HepG2 (cell line): Measurements from ENCODE around the gene C3orf22. TPM values are rescaled to one million over a fixed set of nuclear protein-coding genes. Genes with fewer than 3 reads are reported as not detected.
A peak's percentile ranks its signal among the peaks of the same experiment; 100 is the strongest.

Experiments used
- ATAC-seq: fragments of 200-7000 bp; cut with Tn5 transposase; 3 replicates; pipeline ENCODE4 v1.9.1; 2020; ENCODE audit warnings: mild to moderate bottlenecking, moderate library complexity
- BruUV-seq: library from RNA; stranded (reverse); fragments of 400-500 nt; replicated peaks from 2 replicates; lab custom pipeline; 2021; lab: Mats Ljungman, UMichigan
- CTCF ChIA-PET: fragments of 300-600 bp; formaldehyde crosslinking; extraction: SDS; loops from one replicate; lab custom pipeline; 2021; ENCODE audit warnings: low total read pairs, inconsistent platforms, low intra/inter-chr PET ratio; lab: Yijun Ruan, JAX
- POLR2A ChIA-PET: fragments of 350-600 bp; sonication (Branson Sonifier 250); formaldehyde crosslinking; loops from one replicate; lab custom pipeline; 2020; ENCODE audit warnings: antibody characterized with exemption, inconsistent platforms; lab: Yijun Ruan, JAX
- DNase-seq: peaks from one replicate; pipeline ENCODE4 v3.0.0-alpha.2; 2015; ENCODE audit warnings: low spot score
- FAIRE-seq: peaks from 3 replicates; lab custom pipeline; 2011; peaks lifted over from hg19 to GRCh38; lab: Jason Lieb, UNC
- H2AFZ ChIP-seq: one replicate; pipeline ENCODE4 v1.6.1; 2011; ENCODE audit warnings: low read length, inconsistent platforms
- H3K27ac ChIP-seq: fragments of 300-600 bp; 3 replicates; pipeline ENCODE4 v1.8.0; 2011; ENCODE audit warnings: mixed run types, mild to moderate bottlenecking, mixed read lengths, low read length, inconsistent platforms; ENCODE audit not compliant: insufficient read depth; ENCODE audit errors: extremely low read length
- H3K27me3 ChIP-seq, 2 experiments: fragments of 200-600 bp in 1 of 2; 2 replicates in 1 of 2; 3 replicates in 1 of 2; pipeline versions ENCODE4 v1.6.0 to v1.8.0; 2011; ENCODE audit warnings: low read length in 2 of 2, mild to moderate bottlenecking in 2 of 2, moderate library complexity in 2 of 2, inconsistent platforms in 1 of 2; ENCODE audit not compliant: insufficient read depth in 2 of 2, control insufficient read depth in 1 of 2
- H3K36me3 ChIP-seq, 2 experiments: fragments of 200-600 bp in 1 of 2; replicated peaks in 1 of 2; 2 replicates in 1 of 2; 3 replicates in 1 of 2; pipeline versions ENCODE4 v1.5.1 to v1.8.0; 2011; ENCODE audit warnings: low read length in 2 of 2, inconsistent platforms in 1 of 2; ENCODE audit not compliant: insufficient read depth in 2 of 2, control insufficient read depth in 1 of 2
- H3K4me1 ChIP-seq: 2 replicates; pipeline ENCODE4 v1.5.1; 2012; ENCODE audit warnings: low read length, inconsistent platforms; ENCODE audit not compliant: insufficient read depth
- H3K4me2 ChIP-seq: 2 replicates; pipeline ENCODE4 v1.6.0; 2011; ENCODE audit warnings: low read depth, low read length, inconsistent platforms
- H3K4me3 ChIP-seq, 3 experiments: fragments of 200-600 bp in 1 of 3; sonication (generic), shearing (Covaris generic) in 1 of 3; replicated peaks in 1 of 3; 2 replicates each; pipeline ENCODE4 v1.5.1; 2011 to 2016; ENCODE audit warnings: low read length in 3 of 3, inconsistent platforms in 2 of 3, low read depth in 2 of 3, mild to moderate bottlenecking in 2 of 3, control low read depth in 1 of 3, mixed read lengths in 1 of 3; ENCODE audit not compliant: insufficient read depth in 1 of 3
- H3K79me2 ChIP-seq: one replicate; pipeline ENCODE4 v1.6.1; 2011; ENCODE audit warnings: low read length, inconsistent platforms; ENCODE audit not compliant: insufficient read depth
- H3K9ac ChIP-seq: 2 replicates; pipeline ENCODE4 v1.6.0; 2011; ENCODE audit warnings: mild to moderate bottlenecking, low read depth, low read length, inconsistent platforms; ENCODE audit not compliant: insufficient read depth
- H3K9me3 ChIP-seq: 2 replicates; pipeline ENCODE4 v1.5.1; 2012; ENCODE audit warnings: mild to moderate bottlenecking, low read length
- H4K20me1 ChIP-seq: 2 replicates; pipeline ENCODE4 v1.6.0; 2011; ENCODE audit warnings: inconsistent platforms, mild to moderate bottlenecking, low read length, moderate library complexity; ENCODE audit not compliant: insufficient read depth
- ERF ChIP-seq: IDR thresholded peaks from 2 replicates; pipeline ENCODE4 v1.6.1; 2018; ENCODE audit warnings: missing biosample characterization, missing genetic modification reagents
- NFRKB ChIP-seq: fragments of 450-650 bp; IDR thresholded peaks from 2 replicates; pipeline ENCODE4 v1.6.1; 2017
- PRPF4 ChIP-seq: fragments of 200-400 bp; formaldehyde crosslinking; IDR thresholded peaks from 2 replicates; pipeline ENCODE4 v1.6.1; 2016; ENCODE audit warnings: low read length, low read depth; ENCODE audit not compliant: poor library complexity, severe bottlenecking
- SMC3 ChIP-seq: IDR thresholded peaks from 2 replicates; pipeline ENCODE4 v1.6.1; 2011; ENCODE audit warnings: low read length, improper control_type of control experiment
- ZNF407 ChIP-seq: sonication (generic); formaldehyde crosslinking; IDR thresholded peaks from one replicate; pipeline ENCODE4 v1.5.1; 2020; ENCODE audit warnings: mild to moderate bottlenecking, missing genetic modification reagents; ENCODE audit errors: not compliant biosample characterization
- ZNF674 ChIP-seq: sonication (generic); formaldehyde crosslinking; IDR thresholded peaks from 2 replicates; pipeline ENCODE4 v1.5.0; 2020; ENCODE audit warnings: low read depth, mild to moderate bottlenecking, missing genetic modification reagents
- ZNF737 ChIP-seq: sonication (generic); formaldehyde crosslinking; IDR thresholded peaks from 2 replicates; pipeline ENCODE4 v1.5.0; 2020; ENCODE audit warnings: missing genetic modification reagents, mild to moderate bottlenecking, borderline replicate concordance
- WGBS: methylation state at CpG from one replicate; pipeline ENCODE4 v1.1.6; 2017; ENCODE audit warnings: low lambda C conversion rate; 5-methylcytosine and 5-hydroxymethylcytosine counted together
- in situ Hi-C: cut with HindIII; loops from 2 replicates; pipeline ENCODE4 v1.10.0; 2017; ENCODE audit warnings: low pct_unique_long_range_greater_than_20kb; ENCODE audit not compliant: extremely low pct_ligation_motif_present
- intact Hi-C: fragments of 100-400 bp; cut with micrococcal nuclease; formaldehyde crosslinking; loops from one replicate; pipeline ENCODE4 v1.10.0; 2022; ENCODE audit not compliant: unreplicated experiment
- polyA plus RNA-seq, 8 experiments: library from polyadenylated mRNA; depleted of rRNA in 3 of 8; stranded (reverse) in 7 of 8; unstranded in 1 of 8; fragments of >200 nt; fragmentation: Illumina TruSeq in 4 of 8; extraction: Trizol in 4 of 8; gene quantifications; 2 replicates each; pipeline versions ENCODE4 v1.2.1 to v1.2.3, GENCODE V29; 2011 to 2016; ENCODE audit warnings: low read depth in 4 of 8, missing spikeins in 1 of 8, mixed read lengths in 1 of 8; ENCODE audit not compliant: insufficient read depth in 1 of 8
- total RNA-seq, 5 experiments: library from RNA; depleted of rRNA; stranded (reverse); fragments of >200 nt; fragmentation: Illumina TruSeq; extraction: Trizol; gene quantifications; 2 replicates each; pipeline ENCODE4 v1.2.3, GENCODE V29; 2016; ENCODE audit warnings: low read depth in 1 of 5
- TF ChIP-seq, protein P1 (sequence below): sonication (generic); formaldehyde crosslinking; IDR thresholded peaks from 2 replicates; pipeline ENCODE4 v1.5.0; 2020; ENCODE audit warnings: mild to moderate bottlenecking, missing genetic modification reagents, borderline replicate concordance

The C3orf22 gene
- total and polyA plus RNA-seq, 2 of the 13 experiments (the other 11 are each of a cell fraction or from before 2014, with no cell fraction given), result not detected

DNA sequence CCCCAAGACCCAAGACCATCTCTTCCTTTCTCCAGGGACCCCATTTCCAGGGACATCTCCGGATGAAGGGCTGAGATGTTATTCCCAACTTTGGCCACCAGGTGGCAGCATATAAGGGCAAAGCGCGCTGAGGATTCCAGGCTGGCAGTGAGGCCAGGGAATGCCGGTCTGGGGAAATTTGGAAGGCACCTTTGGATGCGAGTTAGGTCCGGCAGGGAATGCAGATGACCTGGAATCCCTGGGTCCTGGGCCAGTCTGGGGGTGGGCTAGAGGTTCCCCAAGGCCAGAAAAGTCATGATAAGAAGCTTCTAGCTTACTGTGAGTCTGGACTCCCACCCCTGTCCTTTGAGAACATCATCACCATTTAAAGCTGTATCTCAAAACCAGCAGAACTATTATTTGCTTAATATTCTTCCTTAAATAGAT is 36.4 kb downstream of the C3orf22 start:
- in situ Hi-C loops, result no loop called here
- H3K4me1 ChIP-seq, result peaks cover 91% of the 10 kb centered on the region
- BruUV-seq, result no TSS peak
- peak overlapping the region; percentile 97 for H3K4me2 ChIP-seq
- H3K4me3 ChIP-seq, result peak overlapping the region; percentile 35 to 70 (median 65); a peak in 4 of 6 replicates
- peak overlapping the region; percentile 88; the same call in 1 of the 2 replicates for H3K9ac ChIP-seq
- FAIRE-seq (peak; percentile 89), DNase-seq (peak; percentile 60), ATAC-seq (no peak)
- H3K36me3 ChIP-seq, result no peaks in the 10 kb centered on the region
- no peaks in the 10 kb centered on the region for H3K9me3 ChIP-seq
- peaks cover 16% of the 10 kb centered on the region for H3K79me2 ChIP-seq
- intact Hi-C loops, result loop anchor here (2.0 kb wide), 1 partner anchor 24 kb away; no protein-coding TSS in a partner anchor
- peak overlapping the region; percentile 98 for H3K27ac ChIP-seq
- CTCF ChIA-PET, result interaction anchor here (1.0 to 1.3 kb wide), 3 partner anchors 28 to 46 kb away, joined by 3 read pairs; no protein-coding TSS in a partner anchor
- no peaks in the 10 kb centered on the region; a peak in 1 of 5 replicates for H3K27me3 ChIP-seq
- H2AFZ ChIP-seq, result no peak overlapping the region
- H4K20me1 ChIP-seq, result no peaks in the 10 kb centered on the region
- 0% methylated on average over 3 of the region's 6 CpGs for WGBS
- POLR2A ChIA-PET, result interaction anchor here (1.1 to 3.3 kb wide), 6 partner anchors 25 to 49 kb away, joined by 3 to 39 read pairs (median 4); partner anchors contain the start of gene ZXDC
- peak; percentile 78 for TF ChIP-seq SMC3
- TF ChIP-seq ZNF737 (CRISPR knock-in tag), result no peak
- TF ChIP-seq PRPF4, result no peak
- no peak for TF ChIP-seq ZNF407 (CRISPR knock-in tag)
- no peak for TF ChIP-seq ZNF674 (CRISPR knock-in tag)
- TF ChIP-seq ERF (CRISPR knock-in tag), result no peak
- TF ChIP-seq NFRKB, result no peak
- TF ChIP-seq, protein P1, sequence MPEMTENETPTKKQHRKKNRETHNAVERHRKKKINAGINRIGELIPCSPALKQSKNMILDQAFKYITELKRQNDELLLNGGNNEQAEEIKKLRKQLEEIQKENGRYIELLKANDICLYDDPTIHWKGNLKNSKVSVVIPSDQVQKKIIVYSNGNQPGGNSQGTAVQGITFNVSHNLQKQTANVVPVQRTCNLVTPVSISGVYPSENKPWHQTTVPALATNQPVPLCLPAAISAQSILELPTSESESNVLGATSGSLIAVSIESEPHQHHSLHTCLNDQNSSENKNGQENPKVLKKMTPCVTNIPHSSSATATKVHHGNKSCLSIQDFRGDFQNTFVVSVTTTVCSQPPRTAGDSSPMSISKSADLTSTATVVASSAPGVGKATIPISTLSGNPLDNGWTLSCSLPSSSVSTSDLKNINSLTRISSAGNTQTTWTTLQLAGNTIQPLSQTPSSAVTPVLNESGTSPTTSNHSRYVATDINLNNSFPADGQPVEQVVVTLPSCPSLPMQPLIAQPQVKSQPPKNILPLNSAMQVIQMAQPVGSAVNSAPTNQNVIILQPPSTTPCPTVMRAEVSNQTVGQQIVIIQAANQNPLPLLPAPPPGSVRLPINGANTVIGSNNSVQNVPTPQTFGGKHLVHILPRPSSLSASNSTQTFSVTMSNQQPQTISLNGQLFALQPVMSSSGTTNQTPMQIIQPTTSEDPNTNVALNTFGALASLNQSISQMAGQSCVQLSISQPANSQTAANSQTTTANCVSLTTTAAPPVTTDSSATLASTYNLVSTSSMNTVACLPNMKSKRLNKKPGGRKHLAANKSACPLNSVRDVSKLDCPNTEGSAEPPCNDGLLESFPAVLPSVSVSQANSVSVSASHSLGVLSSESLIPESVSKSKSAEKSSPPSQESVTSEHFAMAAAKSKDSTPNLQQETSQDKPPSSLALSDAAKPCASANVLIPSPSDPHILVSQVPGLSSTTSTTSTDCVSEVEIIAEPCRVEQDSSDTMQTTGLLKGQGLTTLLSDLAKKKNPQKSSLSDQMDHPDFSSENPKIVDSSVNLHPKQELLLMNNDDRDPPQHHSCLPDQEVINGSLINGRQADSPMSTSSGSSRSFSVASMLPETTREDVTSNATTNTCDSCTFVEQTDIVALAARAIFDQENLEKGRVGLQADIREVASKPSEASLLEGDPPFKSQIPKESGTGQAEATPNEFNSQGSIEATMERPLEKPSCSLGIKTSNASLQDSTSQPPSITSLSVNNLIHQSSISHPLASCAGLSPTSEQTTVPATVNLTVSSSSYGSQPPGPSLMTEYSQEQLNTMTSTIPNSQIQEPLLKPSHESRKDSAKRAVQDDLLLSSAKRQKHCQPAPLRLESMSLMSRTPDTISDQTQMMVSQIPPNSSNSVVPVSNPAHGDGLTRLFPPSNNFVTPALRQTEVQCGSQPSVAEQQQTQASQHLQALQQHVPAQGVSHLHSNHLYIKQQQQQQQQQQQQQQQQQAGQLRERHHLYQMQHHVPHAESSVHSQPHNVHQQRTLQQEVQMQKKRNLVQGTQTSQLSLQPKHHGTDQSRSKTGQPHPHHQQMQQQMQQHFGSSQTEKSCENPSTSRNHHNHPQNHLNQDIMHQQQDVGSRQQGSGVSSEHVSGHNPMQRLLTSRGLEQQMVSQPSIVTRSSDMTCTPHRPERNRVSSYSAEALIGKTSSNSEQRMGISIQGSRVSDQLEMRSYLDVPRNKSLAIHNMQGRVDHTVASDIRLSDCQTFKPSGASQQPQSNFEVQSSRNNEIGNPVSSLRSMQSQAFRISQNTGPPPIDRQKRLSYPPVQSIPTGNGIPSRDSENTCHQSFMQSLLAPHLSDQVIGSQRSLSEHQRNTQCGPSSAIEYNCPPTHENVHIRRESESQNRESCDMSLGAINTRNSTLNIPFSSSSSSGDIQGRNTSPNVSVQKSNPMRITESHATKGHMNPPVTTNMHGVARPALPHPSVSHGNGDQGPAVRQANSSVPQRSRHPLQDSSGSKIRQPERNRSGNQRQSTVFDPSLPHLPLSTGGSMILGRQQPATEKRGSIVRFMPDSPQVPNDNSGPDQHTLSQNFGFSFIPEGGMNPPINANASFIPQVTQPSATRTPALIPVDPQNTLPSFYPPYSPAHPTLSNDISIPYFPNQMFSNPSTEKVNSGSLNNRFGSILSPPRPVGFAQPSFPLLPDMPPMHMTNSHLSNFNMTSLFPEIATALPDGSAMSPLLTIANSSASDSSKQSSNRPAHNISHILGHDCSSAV, result no peak
